ENCODE data around the gene DEPDC1B.
"Not testable (repeated sequence)": the region's sequence is repeated elsewhere in the genome, so short reads cannot be mapped to it uniquely, and the experiment has no call there.

DEPDC1B gene

GRCh38 chr5:60690326-60690725, 9.6 kb downstream of the DEPDC1B start:
- no peak for DNase-seq

GRCh38 chr5:60688980-60689379, 11.0 kb downstream of the DEPDC1B start:
- DNase-seq, result no peak

GRCh38 chr5:60687927-60688720, 11.8 kb downstream of the DEPDC1B start:
- no peak for DNase-seq

- DNase-seq, result no peak
Measured at GRCh38 chr5:60686157-60686556, 13.8 kb downstream of the DEPDC1B start.

GRCh38 chr5:60685700-60686099, 14.3 kb downstream of the DEPDC1B start:
- DNase-seq, result no peak

- DNase-seq, result no peak
Measured at GRCh38 chr5:60685028-60685427, 14.9 kb downstream of the DEPDC1B start.

- not testable (repeated sequence) for DNase-seq
Measured at GRCh38 chr5:60682007-60682406, 18.0 kb downstream of the DEPDC1B start.

- no peak for DNase-seq
Measured at GRCh38 chr5:60679816-60680215, 20.1 kb downstream of the DEPDC1B start.

GRCh38 chr5:60677850-60678664, 21.9 kb downstream of the DEPDC1B start:
- DNase-seq, result no peak

- DNase-seq, result no peak
Measured at GRCh38 chr5:60675286-60675685, 24.7 kb downstream of the DEPDC1B start.

- no peak for DNase-seq
Measured at GRCh38 chr5:60674251-60675069, 25.5 kb downstream of the DEPDC1B start.

- no peak for DNase-seq
Measured at GRCh38 chr5:60673334-60673733, 26.6 kb downstream of the DEPDC1B start.

- no peak for DNase-seq
Measured at GRCh38 chr5:60672693-60673264, 27.2 kb downstream of the DEPDC1B start.

- no peak for DNase-seq
Measured at GRCh38 chr5:60671899-60672692, 27.9 kb downstream of the DEPDC1B start.

- DNase-seq, result no peak
Measured at GRCh38 chr5:60670749-60671148, 29.2 kb downstream of the DEPDC1B start.

GRCh38 chr5:60668686-60669304, 31.2 kb downstream of the DEPDC1B start:
- DNase-seq, result no peak

- DNase-seq, result no peak
Measured at GRCh38 chr5:60651872-60652620, 47.9 kb downstream of the DEPDC1B start.

GRCh38 chr5:60649288-60649917, 50.6 kb downstream of the DEPDC1B start:
- DNase-seq, result no peak

- DNase-seq, result no peak
Measured at GRCh38 chr5:60648175-60648574, 51.8 kb downstream of the DEPDC1B start.

GRCh38 chr5:60640901-60641300, 59.1 kb downstream of the DEPDC1B start:
- no peak for DNase-seq
